Nephron progenitor cell (in vitro differentiated cells): ENCODE measurements around the gene CLEC2D.
A peak's percentile ranks its signal among the peaks of the same experiment; 100 is the strongest.

Experiments used
- DNase-seq: peaks from one replicate; pipeline ENCODE4 v3.0.0; 2021
- H3K27ac Mint-ChIP-seq: 2 replicates; pipeline ENCODE4 v1.8.0; 2021; ENCODE audit warnings: mild to moderate bottlenecking, moderate library complexity, mixed read lengths
- H3K27me3 Mint-ChIP-seq: 2 replicates; pipeline ENCODE4 v1.8.0; 2021; ENCODE audit warnings: mild to moderate bottlenecking, low read depth, mixed read lengths; ENCODE audit not compliant: poor library complexity
- H3K36me3 Mint-ChIP-seq: 2 replicates; pipeline ENCODE4 v1.8.0; 2021; ENCODE audit warnings: low read depth, mixed read lengths
- H3K4me1 Mint-ChIP-seq: 2 replicates; pipeline ENCODE4 v1.8.0; 2021; ENCODE audit warnings: mixed read lengths
- H3K4me3 Mint-ChIP-seq: 2 replicates; pipeline ENCODE4 v1.8.0; 2021; ENCODE audit warnings: mild to moderate bottlenecking, moderate library complexity, mixed read lengths
- H3K9me3 Mint-ChIP-seq: 2 replicates; pipeline ENCODE4 v1.8.0; 2021; ENCODE audit warnings: mild to moderate bottlenecking, moderate library complexity, mixed read lengths
- TF ChIP-seq, protein P1 (sequence below): fragments of 200-600 bp; sonication (generic); IDR thresholded peaks from 2 replicates; pipeline ENCODE4 v1.5.0; 2021; ENCODE audit warnings: antibody characterized with exemption

The CLEC2D gene

GRCh38 chr12:9740106-9740750 lies 70.7 kb downstream of the CLEC2D start:
- H3K27me3 Mint-ChIP-seq, result peaks cover 3% of the 10 kb centered on the region
- DNase-seq, result no peak
- no peak overlapping the region for H3K4me3 Mint-ChIP-seq
- TF ChIP-seq, protein P1, sequence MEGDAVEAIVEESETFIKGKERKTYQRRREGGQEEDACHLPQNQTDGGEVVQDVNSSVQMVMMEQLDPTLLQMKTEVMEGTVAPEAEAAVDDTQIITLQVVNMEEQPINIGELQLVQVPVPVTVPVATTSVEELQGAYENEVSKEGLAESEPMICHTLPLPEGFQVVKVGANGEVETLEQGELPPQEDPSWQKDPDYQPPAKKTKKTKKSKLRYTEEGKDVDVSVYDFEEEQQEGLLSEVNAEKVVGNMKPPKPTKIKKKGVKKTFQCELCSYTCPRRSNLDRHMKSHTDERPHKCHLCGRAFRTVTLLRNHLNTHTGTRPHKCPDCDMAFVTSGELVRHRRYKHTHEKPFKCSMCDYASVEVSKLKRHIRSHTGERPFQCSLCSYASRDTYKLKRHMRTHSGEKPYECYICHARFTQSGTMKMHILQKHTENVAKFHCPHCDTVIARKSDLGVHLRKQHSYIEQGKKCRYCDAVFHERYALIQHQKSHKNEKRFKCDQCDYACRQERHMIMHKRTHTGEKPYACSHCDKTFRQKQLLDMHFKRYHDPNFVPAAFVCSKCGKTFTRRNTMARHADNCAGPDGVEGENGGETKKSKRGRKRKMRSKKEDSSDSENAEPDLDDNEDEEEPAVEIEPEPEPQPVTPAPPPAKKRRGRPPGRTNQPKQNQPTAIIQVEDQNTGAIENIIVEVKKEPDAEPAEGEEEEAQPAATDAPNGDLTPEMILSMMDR, result no peak
- H3K27ac Mint-ChIP-seq, result no peak overlapping the region
- peaks cover 31% of the 10 kb centered on the region for H3K4me1 Mint-ChIP-seq
- H3K9me3 Mint-ChIP-seq, result peaks cover 15% of the 10 kb centered on the region
- H3K36me3 Mint-ChIP-seq, result peaks cover 5% of the 10 kb centered on the region

DNA sequence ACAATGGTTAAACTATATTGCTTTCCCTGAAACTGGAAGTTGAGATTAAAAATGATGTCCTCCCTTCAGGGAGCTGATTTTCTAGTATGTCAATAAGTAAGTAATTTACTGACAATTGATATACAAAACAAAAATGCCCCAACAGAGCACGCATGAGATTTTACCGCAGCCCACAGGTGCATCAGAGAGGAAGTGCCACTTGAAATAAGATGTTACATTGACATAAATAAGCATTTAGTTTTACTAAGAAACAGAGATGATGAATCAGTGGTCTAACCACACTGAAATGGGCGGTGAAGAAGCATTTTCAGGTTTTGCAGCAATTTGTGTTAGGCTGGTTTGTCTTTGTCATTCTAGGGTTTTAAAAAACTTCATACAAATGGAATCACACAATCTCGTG lies 72.2 kb downstream of the CLEC2D start:
- Mint-ChIP-seq H3K36me3 (peaks cover 5% of the 10 kb centered on the region), H3K4me1 (peaks cover 34% of the 10 kb centered on the region), H3K27ac (no peak overlapping the region), H3K27me3 (peaks cover 3% of the 10 kb centered on the region), H3K9me3 (peaks cover 15% of the 10 kb centered on the region), H3K4me3 (no peak overlapping the region)
- DNase-seq, result no peak
- TF ChIP-seq, protein P1, result no peak

DNA sequence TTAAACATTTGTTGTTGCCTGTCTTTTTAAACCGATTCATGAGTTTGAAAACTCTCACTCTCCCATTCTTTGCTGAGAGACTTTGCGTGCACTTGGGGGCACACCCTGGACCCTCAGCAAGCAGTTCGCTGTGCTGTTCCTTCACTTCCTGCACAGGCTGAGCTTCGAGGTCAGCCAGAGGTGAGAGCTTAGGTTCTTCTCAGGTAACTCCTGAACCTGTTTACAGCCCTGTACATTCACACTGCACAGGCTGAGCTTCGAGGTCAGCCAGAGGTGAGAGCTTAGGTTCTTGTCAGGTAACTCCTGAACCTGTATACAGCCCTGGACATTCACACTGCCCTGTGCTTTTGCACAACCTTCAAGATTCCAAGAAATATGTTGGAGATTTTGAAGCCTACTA lies 73.1 kb downstream of the CLEC2D start:
- H3K4me3 Mint-ChIP-seq, result no peak overlapping the region
- peaks cover 5% of the 10 kb centered on the region for H3K36me3 Mint-ChIP-seq
- TF ChIP-seq, protein P1, result no peak
- H3K27ac Mint-ChIP-seq, result peak overlapping the region; percentile 18
- peaks cover 34% of the 10 kb centered on the region for H3K4me1 Mint-ChIP-seq
- H3K9me3 Mint-ChIP-seq, result peaks cover 15% of the 10 kb centered on the region
- DNase-seq, result no peak
- peaks cover 3% of the 10 kb centered on the region for H3K27me3 Mint-ChIP-seq

GRCh38 chr12:9745199-9745598 lies 75.7 kb downstream of the CLEC2D start:
- DNase-seq, result peak; percentile 24
- TF ChIP-seq, protein P1, result no peak
- Mint-ChIP-seq H3K4me3 (no peak overlapping the region), H3K36me3 (no peaks in the 10 kb centered on the region), H3K27ac (peak overlapping the region; percentile 22), H3K27me3 (peaks cover under 1% of the 10 kb centered on the region), H3K9me3 (peaks cover 2% of the 10 kb centered on the region), H3K4me1 (peaks cover 27% of the 10 kb centered on the region)
